ENCODE data around the gene PTPRH. TPM values are rescaled to one million over a fixed set of nuclear protein-coding genes. Genes with fewer than 3 reads are reported as not detected.
"Not testable (repeated sequence)": the region's sequence is repeated elsewhere in the genome, so short reads cannot be mapped to it uniquely, and the experiment has no call there.

Gene PTPRH
- total RNA-seq, 4 donors from 2014 or later: 0.42 to 2.7 (median 1.4) TPM

- no peak overlapping the region for H3K27ac ChIP-seq (replicated peaks in 1 of 4)
- 74% methylated on average over 4 of the region's 4 CpGs for WGBS
- intact Hi-C loops (cut with DNase I): no loop called here
Measured at GRCh38 chr19:55158423-55158822, 50.9 kb downstream of the PTPRH start.

GRCh38 chr19:55157064-55157908 is 52.0 kb downstream of the PTPRH start, which contains the start of gene TNNI3:
Gene TNNI3 (minus strand): TSS chr19:55157732. CDS start chr19:55157589, 143 bp downstream.
- no peak for DNase-seq (ENCODE audit: extremely low spot score)
- 18% methylated on average over 12 of the region's 39 CpGs for WGBS
- Histone ChIP-seq H3K4me1 (peaks cover 15 to 32% (median 28%) of the 10 kb centered on the region in 4 donors), H3K27ac (replicated peaks in 1 of 4) (no peak within 1 kb of the TSS), H3K9me3 (no peaks in the 10 kb centered on the region), H3K27me3 (peaks cover 3 to 98% (median 61%) of the 10 kb centered on the region in 4 donors), H3K36me3 (peaks cover 0 to 26% (median 0%) of the 10 kb centered on the region in 4 donors), H3K4me3 (no peak within 1 kb of the TSS)
- intact Hi-C loops (cut with DNase I): no loop called here
- TF ChIP-seq POLR2A (IDR thresholded peaks at IDR 0.05; ENCODE audit: low read depth) (no peak), CTCF (IDR thresholded peaks at IDR 0.05) (no peak), EP300 (IDR thresholded peaks at IDR 0.05) (no peak), POLR2AphosphoS5 (IDR thresholded peaks at IDR 0.05) (no peak)

More at GRCh38 chr19:55158423-55158822, 50.9 kb downstream of the PTPRH start:
- DNase-seq (ENCODE audit: extremely low spot score): no peak
- Histone ChIP-seq H3K27me3 (peaks cover 3 to 100% (median 66%) of the 10 kb centered on the region in 4 donors), H3K36me3 (peaks cover 0 to 14% (median 0%) of the 10 kb centered on the region in 4 donors), H3K4me1 (peaks cover 15 to 32% (median 28%) of the 10 kb centered on the region in 4 donors), H3K4me3 (no peak overlapping the region), H3K9me3 (no peaks in the 10 kb centered on the region)
- no peak for TF ChIP-seq POLR2A (IDR thresholded peaks at IDR 0.05; ENCODE audit: low read depth)
- TF ChIP-seq EP300 (IDR thresholded peaks at IDR 0.05): no peak
- no peak for TF ChIP-seq CTCF (IDR thresholded peaks at IDR 0.05)

- peaks cover 0 to 30% (median 0%) of the 10 kb centered on the region in 4 donors for H3K36me3 ChIP-seq
- WGBS: 3% methylated on average over 40 of the region's 52 CpGs
- TF ChIP-seq POLR2A (IDR thresholded peaks at IDR 0.05; ENCODE audit: low read depth): no peak
- TF ChIP-seq CTCF (IDR thresholded peaks at IDR 0.05): no peak
- TF ChIP-seq POLR2AphosphoS5 (IDR thresholded peaks at IDR 0.05): no peak
- no peak for TF ChIP-seq EP300 (IDR thresholded peaks at IDR 0.05)
Measured at GRCh38 chr19:55156202-55157063, 52.9 kb downstream of the PTPRH start.

GRCh38 chr19:55155784-55156183 is 53.5 kb downstream of the PTPRH start:
- intact Hi-C loops (cut with DNase I); H3K27ac ChIP-seq (replicated peaks in 1 of 4); H3K4me3 ChIP-seq; DNase-seq (ENCODE audit: extremely low spot score); H3K9me3 ChIP-seq: not testable (repeated sequence)
- 0% methylated on average over 2 of the region's 5 CpGs for WGBS
- H3K4me1 ChIP-seq: peaks cover 12 to 27% (median 22%) of the 10 kb centered on the region in 4 donors
- peaks cover 0 to 37% (median 0%) of the 10 kb centered on the region in 4 donors for H3K36me3 ChIP-seq
- H3K27me3 ChIP-seq: peaks cover 0 to 97% (median 46%) of the 10 kb centered on the region in 4 donors

More at GRCh38 chr19:55156202-55157063, 52.9 kb downstream of the PTPRH start:
- Histone ChIP-seq H3K4me3 (no peak overlapping the region), H3K9me3 (no peaks in the 10 kb centered on the region), H3K27ac (replicated peaks in 1 of 4) (no peak overlapping the region), H3K4me1 (peaks cover 15 to 32% (median 27%) of the 10 kb centered on the region in 4 donors), H3K27me3 (peaks cover 1 to 97% (median 52%) of the 10 kb centered on the region in 4 donors)
- intact Hi-C loops (cut with DNase I): no loop called here
- no peak for DNase-seq (ENCODE audit: extremely low spot score)
